HepG2 (cell line): ENCODE results near the gene TBC1D22A. TPM values are rescaled to one million over a fixed set of nuclear protein-coding genes. Genes with fewer than 3 reads are reported as not detected.
A peak's percentile ranks its signal among the peaks of the same experiment; 100 is the strongest.

Experiments used
- ARID2 ChIP-seq: sonication (generic); formaldehyde crosslinking; IDR thresholded peaks from 2 replicates; pipeline ENCODE4 v1.8.1; 2022; ENCODE audit warnings: mild to moderate bottlenecking, missing genetic modification reagents, borderline replicate concordance
- MBNL3 ChIP-seq: fragments of 250-450 bp; sonication (Bioruptor Pico); conservative IDR thresholded peaks from 2 replicates; pipeline ENCODE4 v1.8.0; 2022; ENCODE audit warnings: mild to moderate bottlenecking, inconsistent platforms
- ZNF292 ChIP-seq: sonication (generic); formaldehyde crosslinking; IDR thresholded peaks from 2 replicates; pipeline ENCODE4 v1.8.1; 2022; ENCODE audit warnings: mild to moderate bottlenecking, low read depth, missing genetic modification reagents, borderline replicate concordance
- ZNF614 ChIP-seq: IDR thresholded peaks from 2 replicates; pipeline ENCODE4 v1.6.1; 2018; ENCODE audit warnings: missing biosample characterization, missing genetic modification reagents, inconsistent platforms, borderline replicate concordance
- ZNF615 ChIP-seq: sonication (generic); formaldehyde crosslinking; IDR thresholded peaks from 2 replicates; pipeline ENCODE4 v1.5.0; 2020; ENCODE audit warnings: mild to moderate bottlenecking, missing genetic modification reagents, borderline replicate concordance
- ZNF678 ChIP-seq: sonication (generic); formaldehyde crosslinking; IDR thresholded peaks from 2 replicates; pipeline ENCODE4 v1.4.0; 2020; ENCODE audit warnings: mild to moderate bottlenecking, missing genetic modification reagents
- ZNF772 ChIP-seq: sonication (generic); formaldehyde crosslinking; IDR thresholded peaks from 2 replicates; pipeline ENCODE4 v1.5.0; 2020; ENCODE audit warnings: mild to moderate bottlenecking, missing genetic modification reagents
- ZNF781 ChIP-seq: sonication (generic); formaldehyde crosslinking; IDR thresholded peaks from 2 replicates; pipeline ENCODE4 v1.5.1; 2020; ENCODE audit warnings: borderline replicate concordance, mild to moderate bottlenecking, missing genetic modification reagents; ENCODE audit errors: not compliant biosample characterization
- polyA plus RNA-seq, 8 experiments: library from polyadenylated mRNA; depleted of rRNA in 3 of 8; stranded (reverse) in 7 of 8; unstranded in 1 of 8; fragments of >200 nt; fragmentation: Illumina TruSeq in 4 of 8; extraction: Trizol in 4 of 8; gene quantifications; 2 replicates each; pipeline versions ENCODE4 v1.2.1 to v1.2.3, GENCODE V29; 2011 to 2016; ENCODE audit warnings: low read depth in 4 of 8, missing spikeins in 1 of 8, mixed read lengths in 1 of 8; ENCODE audit not compliant: insufficient read depth in 1 of 8
- total RNA-seq, 5 experiments: library from RNA; depleted of rRNA; stranded (reverse); fragments of >200 nt; fragmentation: Illumina TruSeq; extraction: Trizol; gene quantifications; 2 replicates each; pipeline ENCODE4 v1.2.3, GENCODE V29; 2016; ENCODE audit warnings: low read depth in 1 of 5
- TF ChIP-seq, protein P1 (sequence below): sonication (generic); formaldehyde crosslinking; IDR thresholded peaks from 2 replicates; pipeline ENCODE4 v1.4.0; 2020; ENCODE audit warnings: mild to moderate bottlenecking, missing genetic modification reagents
- TF ChIP-seq, protein P2 (sequence below): sonication (generic); formaldehyde crosslinking; IDR thresholded peaks from 2 replicates; pipeline ENCODE4 v1.5.1; 2020; ENCODE audit warnings: mild to moderate bottlenecking, missing genetic modification reagents, borderline replicate concordance
- TF ChIP-seq, protein P3 (sequence below): IDR thresholded peaks from 2 replicates; pipeline ENCODE4 v1.6.1; 2016; ENCODE audit warnings: missing genetic modification reagents, missing compliant biosample characterization
- TF ChIP-seq, protein P4 (sequence below): sonication (generic); formaldehyde crosslinking; IDR thresholded peaks from 2 replicates; pipeline ENCODE4 v1.4.0; 2020; ENCODE audit warnings: mild to moderate bottlenecking, missing genetic modification reagents
- TF ChIP-seq, protein P5 (sequence below): sonication (generic); formaldehyde crosslinking; IDR thresholded peaks from 2 replicates; pipeline ENCODE4 v1.5.0; 2020; ENCODE audit warnings: mild to moderate bottlenecking, missing genetic modification reagents

Gene TBC1D22A
- total and polyA plus RNA-seq, 2 of the 13 experiments (the other 11 are each of a cell fraction or from before 2014, with no cell fraction given) = 17.3 to 18.0 TPM

DNA sequence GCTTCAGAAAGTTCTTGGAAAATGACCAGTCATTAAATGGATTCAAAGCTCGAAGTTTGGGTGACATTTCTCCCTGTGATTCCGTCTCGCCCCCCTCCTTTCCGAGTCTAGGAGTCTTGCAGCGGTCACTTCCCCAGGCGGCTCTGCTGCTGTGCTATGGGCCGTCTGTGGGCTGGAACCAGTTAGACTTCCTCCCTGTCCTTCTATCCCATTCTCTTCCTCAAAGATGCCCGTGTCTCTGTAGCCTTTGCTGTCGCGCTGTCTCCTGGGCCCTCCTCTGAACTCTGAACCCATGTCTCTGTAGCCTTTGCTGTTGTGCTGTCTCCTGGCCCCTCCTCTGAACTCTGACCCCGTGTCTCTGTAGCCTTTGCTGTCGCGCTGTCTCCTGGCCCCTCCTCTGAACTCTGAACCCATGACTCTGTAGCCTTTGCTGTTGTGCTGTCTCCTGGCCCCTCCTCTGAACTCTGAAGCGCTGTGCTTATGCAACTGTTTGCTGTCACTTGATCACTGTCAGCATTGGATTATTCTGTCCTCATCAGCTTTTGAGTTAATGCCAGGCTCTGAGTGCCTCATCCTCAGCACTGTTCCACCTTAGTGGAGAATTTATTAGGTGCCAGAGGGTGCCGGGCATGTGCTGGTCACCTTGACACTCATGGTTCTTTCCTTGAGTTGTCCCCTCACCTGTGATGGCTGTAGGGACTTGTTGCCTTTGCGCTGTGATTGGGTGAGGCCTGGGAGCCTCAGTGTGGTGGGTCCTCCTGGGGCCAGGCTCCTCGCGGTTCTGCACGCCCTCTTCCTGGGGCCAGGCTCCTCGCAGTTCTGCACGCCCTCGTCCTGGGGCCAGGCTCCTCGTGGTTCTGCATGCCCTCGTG is 173.3 kb downstream of the TBC1D22A start (continued):
- TF ChIP-seq, protein P1, sequence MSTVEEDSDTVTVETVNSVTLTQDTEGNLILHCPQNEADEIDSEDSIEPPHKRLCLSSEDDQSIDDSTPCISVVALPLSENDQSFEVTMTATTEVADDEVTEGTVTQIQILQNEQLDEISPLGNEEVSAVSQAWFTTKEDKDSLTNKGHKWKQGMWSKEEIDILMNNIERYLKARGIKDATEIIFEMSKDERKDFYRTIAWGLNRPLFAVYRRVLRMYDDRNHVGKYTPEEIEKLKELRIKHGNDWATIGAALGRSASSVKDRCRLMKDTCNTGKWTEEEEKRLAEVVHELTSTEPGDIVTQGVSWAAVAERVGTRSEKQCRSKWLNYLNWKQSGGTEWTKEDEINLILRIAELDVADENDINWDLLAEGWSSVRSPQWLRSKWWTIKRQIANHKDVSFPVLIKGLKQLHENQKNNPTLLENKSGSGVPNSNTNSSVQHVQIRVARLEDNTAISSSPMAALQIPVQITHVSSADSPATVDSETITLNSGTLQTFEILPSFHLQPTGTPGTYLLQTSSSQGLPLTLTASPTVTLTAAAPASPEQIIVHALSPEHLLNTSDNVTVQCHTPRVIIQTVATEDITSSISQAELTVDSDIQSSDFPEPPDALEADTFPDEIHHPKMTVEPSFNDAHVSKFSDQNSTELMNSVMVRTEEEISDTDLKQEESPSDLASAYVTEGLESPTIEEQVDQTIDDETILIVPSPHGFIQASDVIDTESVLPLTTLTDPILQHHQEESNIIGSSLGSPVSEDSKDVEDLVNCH (CRISPR knock-in tag) = 0 out of 2 replicates have a peak, but pooled peaks have one; percentile 79
- 0 out of 2 replicates have a peak, but pooled peaks have one; percentile 50 for TF ChIP-seq ZNF772
- no peak for TF ChIP-seq ZNF615 (CRISPR knock-in tag)
- peak; percentile 85 for TF ChIP-seq ZNF678
- TF ChIP-seq, protein P2, sequence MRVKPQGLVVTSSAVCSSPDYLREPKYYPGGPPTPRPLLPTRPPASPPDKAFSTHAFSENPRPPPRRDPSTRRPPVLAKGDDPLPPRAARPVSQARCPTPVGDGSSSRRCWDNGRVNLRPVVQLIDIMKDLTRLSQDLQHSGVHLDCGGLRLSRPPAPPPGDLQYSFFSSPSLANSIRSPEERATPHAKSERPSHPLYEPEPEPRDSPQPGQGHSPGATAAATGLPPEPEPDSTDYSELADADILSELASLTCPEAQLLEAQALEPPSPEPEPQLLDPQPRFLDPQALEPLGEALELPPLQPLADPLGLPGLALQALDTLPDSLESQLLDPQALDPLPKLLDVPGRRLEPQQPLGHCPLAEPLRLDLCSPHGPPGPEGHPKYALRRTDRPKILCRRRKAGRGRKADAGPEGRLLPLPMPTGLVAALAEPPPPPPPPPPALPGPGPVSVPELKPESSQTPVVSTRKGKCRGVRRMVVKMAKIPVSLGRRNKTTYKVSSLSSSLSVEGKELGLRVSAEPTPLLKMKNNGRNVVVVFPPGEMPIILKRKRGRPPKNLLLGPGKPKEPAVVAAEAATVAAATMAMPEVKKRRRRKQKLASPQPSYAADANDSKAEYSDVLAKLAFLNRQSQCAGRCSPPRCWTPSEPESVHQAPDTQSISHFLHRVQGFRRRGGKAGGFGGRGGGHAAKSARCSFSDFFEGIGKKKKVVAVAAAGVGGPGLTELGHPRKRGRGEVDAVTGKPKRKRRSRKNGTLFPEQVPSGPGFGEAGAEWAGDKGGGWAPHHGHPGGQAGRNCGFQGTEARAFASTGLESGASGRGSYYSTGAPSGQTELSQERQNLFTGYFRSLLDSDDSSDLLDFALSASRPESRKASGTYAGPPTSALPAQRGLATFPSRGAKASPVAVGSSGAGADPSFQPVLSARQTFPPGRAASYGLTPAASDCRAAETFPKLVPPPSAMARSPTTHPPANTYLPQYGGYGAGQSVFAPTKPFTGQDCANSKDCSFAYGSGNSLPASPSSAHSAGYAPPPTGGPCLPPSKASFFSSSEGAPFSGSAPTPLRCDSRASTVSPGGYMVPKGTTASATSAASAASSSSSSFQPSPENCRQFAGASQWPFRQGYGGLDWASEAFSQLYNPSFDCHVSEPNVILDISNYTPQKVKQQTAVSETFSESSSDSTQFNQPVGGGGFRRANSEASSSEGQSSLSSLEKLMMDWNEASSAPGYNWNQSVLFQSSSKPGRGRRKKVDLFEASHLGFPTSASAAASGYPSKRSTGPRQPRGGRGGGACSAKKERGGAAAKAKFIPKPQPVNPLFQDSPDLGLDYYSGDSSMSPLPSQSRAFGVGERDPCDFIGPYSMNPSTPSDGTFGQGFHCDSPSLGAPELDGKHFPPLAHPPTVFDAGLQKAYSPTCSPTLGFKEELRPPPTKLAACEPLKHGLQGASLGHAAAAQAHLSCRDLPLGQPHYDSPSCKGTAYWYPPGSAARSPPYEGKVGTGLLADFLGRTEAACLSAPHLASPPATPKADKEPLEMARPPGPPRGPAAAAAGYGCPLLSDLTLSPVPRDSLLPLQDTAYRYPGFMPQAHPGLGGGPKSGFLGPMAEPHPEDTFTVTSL (CRISPR knock-in tag) = peak; percentile 77; the same call in 1 of the 2 replicates
- TF ChIP-seq, protein P3, sequence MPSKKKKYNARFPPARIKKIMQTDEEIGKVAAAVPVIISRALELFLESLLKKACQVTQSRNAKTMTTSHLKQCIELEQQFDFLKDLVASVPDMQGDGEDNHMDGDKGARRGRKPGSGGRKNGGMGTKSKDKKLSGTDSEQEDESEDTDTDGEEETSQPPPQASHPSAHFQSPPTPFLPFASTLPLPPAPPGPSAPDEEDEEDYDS (CRISPR knock-in tag) = peak; percentile 76
- 0 out of 2 replicates have a peak, but pooled peaks have one; percentile 14 for TF ChIP-seq ARID2 (CRISPR knock-in tag)
- no peak; the same call in none of the 2 replicates for TF ChIP-seq ZNF292
- TF ChIP-seq, protein P4, sequence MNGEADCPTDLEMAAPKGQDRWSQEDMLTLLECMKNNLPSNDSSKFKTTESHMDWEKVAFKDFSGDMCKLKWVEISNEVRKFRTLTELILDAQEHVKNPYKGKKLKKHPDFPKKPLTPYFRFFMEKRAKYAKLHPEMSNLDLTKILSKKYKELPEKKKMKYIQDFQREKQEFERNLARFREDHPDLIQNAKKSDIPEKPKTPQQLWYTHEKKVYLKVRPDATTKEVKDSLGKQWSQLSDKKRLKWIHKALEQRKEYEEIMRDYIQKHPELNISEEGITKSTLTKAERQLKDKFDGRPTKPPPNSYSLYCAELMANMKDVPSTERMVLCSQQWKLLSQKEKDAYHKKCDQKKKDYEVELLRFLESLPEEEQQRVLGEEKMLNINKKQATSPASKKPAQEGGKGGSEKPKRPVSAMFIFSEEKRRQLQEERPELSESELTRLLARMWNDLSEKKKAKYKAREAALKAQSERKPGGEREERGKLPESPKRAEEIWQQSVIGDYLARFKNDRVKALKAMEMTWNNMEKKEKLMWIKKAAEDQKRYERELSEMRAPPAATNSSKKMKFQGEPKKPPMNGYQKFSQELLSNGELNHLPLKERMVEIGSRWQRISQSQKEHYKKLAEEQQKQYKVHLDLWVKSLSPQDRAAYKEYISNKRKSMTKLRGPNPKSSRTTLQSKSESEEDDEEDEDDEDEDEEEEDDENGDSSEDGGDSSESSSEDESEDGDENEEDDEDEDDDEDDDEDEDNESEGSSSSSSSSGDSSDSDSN (CRISPR knock-in tag) = peak; percentile 60
- TF ChIP-seq ZNF614 (CRISPR knock-in tag) = peak; percentile 84
- TF ChIP-seq ZNF781 (CRISPR knock-in tag) = peak; percentile 31
- no peak for TF ChIP-seq MBNL3 (CRISPR knock-in tag)
- TF ChIP-seq, protein P5, sequence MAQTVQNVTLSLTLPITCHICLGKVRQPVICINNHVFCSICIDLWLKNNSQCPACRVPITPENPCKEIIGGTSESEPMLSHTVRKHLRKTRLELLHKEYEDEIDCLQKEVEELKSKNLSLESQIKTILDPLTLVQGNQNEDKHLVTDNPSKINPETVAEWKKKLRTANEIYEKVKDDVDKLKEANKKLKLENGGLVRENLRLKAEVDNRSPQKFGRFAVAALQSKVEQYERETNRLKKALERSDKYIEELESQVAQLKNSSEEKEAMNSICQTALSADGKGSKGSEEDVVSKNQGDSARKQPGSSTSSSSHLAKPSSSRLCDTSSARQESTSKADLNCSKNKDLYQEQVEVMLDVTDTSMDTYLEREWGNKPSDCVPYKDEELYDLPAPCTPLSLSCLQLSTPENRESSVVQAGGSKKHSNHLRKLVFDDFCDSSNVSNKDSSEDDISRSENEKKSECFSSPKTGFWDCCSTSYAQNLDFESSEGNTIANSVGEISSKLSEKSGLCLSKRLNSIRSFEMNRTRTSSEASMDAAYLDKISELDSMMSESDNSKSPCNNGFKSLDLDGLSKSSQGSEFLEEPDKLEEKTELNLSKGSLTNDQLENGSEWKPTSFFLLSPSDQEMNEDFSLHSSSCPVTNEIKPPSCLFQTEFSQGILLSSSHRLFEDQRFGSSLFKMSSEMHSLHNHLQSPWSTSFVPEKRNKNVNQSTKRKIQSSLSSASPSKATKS = peak; percentile 76; the same call in 1 of the 2 replicates
